K562 (cell line): ENCODE results near the gene MMEL1. TPM values are rescaled to one million over a fixed set of nuclear protein-coding genes. Genes with fewer than 3 reads are reported as not detected.
A peak's percentile ranks its signal among the peaks of the same experiment; 100 is the strongest.

ENCODE experiments used
- ARNT ChIP-seq, 2 experiments: fragments of 450-650 bp; IDR thresholded peaks; 2 replicates each; pipeline ENCODE4 v1.6.1; 2016; ENCODE audit warnings: mild to moderate bottlenecking in 1 of 2
- CC2D1A ChIP-seq: fragments of 450-650 bp; IDR thresholded peaks from 2 replicates; pipeline ENCODE4 v1.6.1; 2017; ENCODE audit warnings: mild to moderate bottlenecking
- FOSL1 ChIP-seq: fragments of 200-800 bp; sonication (Bioruptor generic); conservative IDR thresholded peaks from 2 replicates; pipeline ENCODE4 v1.6.1; 2016; ENCODE audit warnings: missing genetic modification characterization, missing compliant biosample characterization
- GABPA ChIP-seq: fragments of 200-800 bp; sonication (Bioruptor generic); conservative IDR thresholded peaks from 2 replicates; pipeline ENCODE4 v1.6.1; 2016; ENCODE audit warnings: low read depth, missing genetic modification characterization, missing compliant biosample characterization
- HNRNPL ChIP-seq: fragments of 200-400 bp; formaldehyde crosslinking; IDR thresholded peaks from 2 replicates; pipeline ENCODE4 v1.6.1; 2017; ENCODE audit warnings: low read depth, mild to moderate bottlenecking, low read length
- MTA2 ChIP-seq: fragments of 450-650 bp; IDR thresholded peaks from 2 replicates; pipeline ENCODE4 v1.6.1; 2016; ENCODE audit warnings: low read depth
- OTX1 ChIP-seq: fragments of 450-650 bp; formaldehyde crosslinking; IDR thresholded peaks from 2 replicates; pipeline ENCODE4 v1.4.0; 2022; ENCODE audit warnings: mild to moderate bottlenecking
- RREB1 ChIP-seq: fragments of 250-450 bp; sonication (Bioruptor Pico); IDR thresholded peaks from 2 replicates; pipeline ENCODE4 v1.4.0; 2020
- TCF15 ChIP-seq: fragments of 250-450 bp; sonication (Bioruptor Pico); IDR thresholded peaks from 2 replicates; pipeline ENCODE4 v1.8.0; 2022; ENCODE audit warnings: moderate library complexity, mild to moderate bottlenecking, inconsistent platforms
- ZBTB17 ChIP-seq: fragments of 450-650 bp; formaldehyde crosslinking; IDR thresholded peaks from 2 replicates; pipeline ENCODE4 v1.4.0; 2020; ENCODE audit warnings: mild to moderate bottlenecking
- ZC3H8 ChIP-seq: fragments of 450-650 bp; IDR thresholded peaks from 2 replicates; pipeline ENCODE4 v1.6.1; 2017
- ZFX ChIP-seq: sonication (generic); formaldehyde crosslinking; IDR thresholded peaks from 2 replicates; pipeline ENCODE4 v1.8.0; 2022; ENCODE audit warnings: mild to moderate bottlenecking, missing genetic modification reagents, moderate library complexity
- ZNF134 ChIP-seq: fragments of 250-450 bp; sonication (Bioruptor Pico); conservative IDR thresholded peaks from 2 replicates; pipeline ENCODE4 v1.4.0; 2020
- ZNF518B ChIP-seq: fragments of 250-450 bp; sonication (Bioruptor Pico); IDR thresholded peaks from 2 replicates; pipeline ENCODE4 v1.5.0; 2021; ENCODE audit warnings: mild to moderate bottlenecking, moderate library complexity
- polyA plus RNA-seq, 8 experiments: library from polyadenylated mRNA; depleted of rRNA in 4 of 8; stranded (reverse) in 5 of 8; unstranded in 3 of 8; fragments of >200 nt; fragmentation: Nextera tagmentation in 2 of 8; fragmentation: Illumina TruSeq in 1 of 8; extraction: Ambion mirVana in 2 of 8; extraction: Trizol in 1 of 8; gene quantifications; 2 replicates each; pipeline versions ENCODE4 v1.2.1 to v1.2.3, GENCODE V29; 2011 to 2014; ENCODE audit warnings: inconsistent platforms in 1 of 8, missing spikeins in 1 of 8
- total RNA-seq, 7 experiments: library from RNA; depleted of rRNA in 6 of 7; stranded (reverse); fragments of >200 nt in 6 of 7; fragmentation: Illumina TruSeq in 2 of 7; extraction: Trizol in 2 of 7; gene quantifications; 2 replicates each; pipeline versions ENCODE4 v1.2.1 to v1.2.3, GENCODE V29; 2011 to 2021; ENCODE audit warnings: low replicate concordance in 1 of 7
- TF ChIP-seq, protein P1 (sequence below), 2 experiments: fragments of 200-800 bp in 1 of 2; sonication (Bioruptor generic) in 1 of 2; sonication (generic) in 1 of 2; formaldehyde crosslinking in 1 of 2; IDR thresholded peaks in 1 of 2; conservative IDR thresholded peaks in 1 of 2; 2 replicates each; pipeline versions ENCODE4 v1.5.0 to v1.6.1; 2016 to 2020; ENCODE audit warnings: missing compliant biosample characterization in 1 of 2, missing genetic modification characterization in 1 of 2, missing genetic modification reagents in 1 of 2
- TF ChIP-seq, protein P2 (sequence below): sonication (generic); formaldehyde crosslinking; IDR thresholded peaks from 2 replicates; pipeline ENCODE4 v1.5.0; 2020; ENCODE audit warnings: missing genetic modification reagents

The MMEL1 gene
- total and polyA plus RNA-seq, 9 of the 15 experiments (the other 6 are each of a cell fraction or from before 2014, with no cell fraction given) = not detected

DNA sequence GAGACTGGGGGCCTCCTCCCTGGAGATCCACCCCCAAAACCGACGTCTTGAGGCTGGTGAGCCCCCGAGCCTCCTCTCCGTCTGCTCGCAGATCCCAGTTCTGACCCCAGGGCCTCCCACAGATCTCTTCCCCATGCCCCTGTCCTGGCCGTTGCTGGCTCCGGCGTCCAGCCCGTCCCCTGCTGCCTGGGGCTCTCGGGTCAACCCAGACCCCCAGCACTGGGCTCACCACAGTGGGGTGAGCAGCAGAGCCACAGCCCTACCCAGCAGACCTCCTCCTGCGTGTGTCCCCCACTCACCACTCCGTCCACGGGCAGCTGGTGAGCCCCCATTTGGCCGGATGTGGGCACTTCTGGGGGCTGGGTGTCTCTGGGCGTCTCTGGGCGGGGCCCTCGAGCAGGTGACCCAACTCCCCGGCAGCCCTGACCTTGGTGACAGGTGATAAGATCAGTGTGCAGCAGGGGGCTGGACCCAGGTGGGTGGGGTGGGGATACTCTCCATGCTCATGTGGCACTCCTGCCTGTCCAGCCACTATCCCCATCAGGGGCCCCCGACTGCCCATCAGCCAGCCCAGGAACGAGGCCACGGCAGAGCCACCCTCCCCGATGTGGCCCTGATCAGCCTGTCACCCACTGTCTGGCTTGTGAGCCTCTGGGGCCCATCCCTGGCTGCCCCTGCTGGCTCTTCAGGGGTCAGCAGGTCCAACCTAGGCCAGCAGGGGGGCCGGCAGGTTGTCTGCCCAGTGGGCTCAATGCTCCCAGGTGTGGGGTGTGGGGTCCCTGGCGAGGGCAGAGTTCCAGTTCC is 75.9 kb downstream of the MMEL1 start (continued):
- TF ChIP-seq CC2D1A (no peak), OTX1 (no peak), ZNF518B (CRISPR knock-in tag) (no peak), GABPA (tag) (peak; percentile 61), ZBTB17 (CRISPR knock-in tag) (0 out of 2 replicates have a peak, but pooled peaks have one; percentile 24), ZC3H8 (no peak), HNRNPL (no peak), RREB1 (CRISPR knock-in tag) (no peak), ZNF134 (CRISPR knock-in tag) (no peak), ARNT (IDR thresholded peaks at IDR 0.05) (no peak), MTA2 (no peak), FOSL1 (tag) (no peak), ZFX (CRISPR knock-in tag) (peak; percentile 51), TCF15 (CRISPR knock-in tag) (no peak)
- TF ChIP-seq, protein P1, sequence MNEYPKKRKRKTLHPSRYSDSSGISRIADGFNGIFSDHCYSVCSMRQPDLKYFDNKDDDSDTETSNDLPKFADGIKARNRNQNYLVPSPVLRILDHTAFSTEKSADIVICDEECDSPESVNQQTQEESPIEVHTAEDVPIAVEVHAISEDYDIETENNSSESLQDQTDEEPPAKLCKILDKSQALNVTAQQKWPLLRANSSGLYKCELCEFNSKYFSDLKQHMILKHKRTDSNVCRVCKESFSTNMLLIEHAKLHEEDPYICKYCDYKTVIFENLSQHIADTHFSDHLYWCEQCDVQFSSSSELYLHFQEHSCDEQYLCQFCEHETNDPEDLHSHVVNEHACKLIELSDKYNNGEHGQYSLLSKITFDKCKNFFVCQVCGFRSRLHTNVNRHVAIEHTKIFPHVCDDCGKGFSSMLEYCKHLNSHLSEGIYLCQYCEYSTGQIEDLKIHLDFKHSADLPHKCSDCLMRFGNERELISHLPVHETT (CRISPR knock-in tag; conservative IDR thresholded peaks at IDR 0.05 in 1 of 2, IDR thresholded peaks at IDR 0.05 in 1 of 2) = peak in 1 of 2 experiments; percentile 21; a peak in 1 of 4 replicates
- TF ChIP-seq, protein P2, sequence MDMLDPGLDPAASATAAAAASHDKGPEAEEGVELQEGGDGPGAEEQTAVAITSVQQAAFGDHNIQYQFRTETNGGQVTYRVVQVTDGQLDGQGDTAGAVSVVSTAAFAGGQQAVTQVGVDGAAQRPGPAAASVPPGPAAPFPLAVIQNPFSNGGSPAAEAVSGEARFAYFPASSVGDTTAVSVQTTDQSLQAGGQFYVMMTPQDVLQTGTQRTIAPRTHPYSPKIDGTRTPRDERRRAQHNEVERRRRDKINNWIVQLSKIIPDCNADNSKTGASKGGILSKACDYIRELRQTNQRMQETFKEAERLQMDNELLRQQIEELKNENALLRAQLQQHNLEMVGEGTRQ (CRISPR knock-in tag) = no peak
